HL-60 (cell line): ENCODE results near the gene GDPD4.

Experiments
- CTCF ChIP-seq: IDR thresholded peaks from one replicate; pipeline ENCODE4 v1.5.1; 2011; ENCODE audit warnings: low read length, control low read depth, inconsistent platforms; ENCODE audit not compliant: insufficient read depth
- GABPA ChIP-seq: IDR thresholded peaks from 2 replicates; pipeline ENCODE4 v1.6.1; 2012; ENCODE audit warnings: low read depth
- POLR2AphosphoS5 ChIP-seq: IDR thresholded peaks from 2 replicates; pipeline ENCODE4 v1.6.1; 2012; ENCODE audit warnings: low read depth

- TF ChIP-seq CTCF (no peak), POLR2AphosphoS5 (no peak), GABPA (no peak)
Observed at GRCh38 chr11:77212314-77213007, 89.0 kb downstream of the GDPD4 start.
